GM21717 (cell line): Measurements from ENCODE around the gene NEURL4.
"Not testable (repeated sequence)": the region's sequence is repeated elsewhere in the genome, so short reads cannot be mapped to it uniquely, and the experiment has no call there.

Experiments used
- ATAC-seq: cut with Tn5 transposase; IDR thresholded peaks from one replicate; pipeline ENCODE4 v1.9.1; 2021; ENCODE audit warnings: mild to moderate bottlenecking, moderate library complexity; ENCODE audit not compliant: unreplicated experiment

NEURL4 gene

GRCh38 chr17:7328840-7329373, at the start of gene NEURL4:
NEURL4 (minus strand) TSS chr17:7329335; CDS start chr17:7329312, 23 bp downstream.
- ATAC-seq, result peak; percentile 7

DNA sequence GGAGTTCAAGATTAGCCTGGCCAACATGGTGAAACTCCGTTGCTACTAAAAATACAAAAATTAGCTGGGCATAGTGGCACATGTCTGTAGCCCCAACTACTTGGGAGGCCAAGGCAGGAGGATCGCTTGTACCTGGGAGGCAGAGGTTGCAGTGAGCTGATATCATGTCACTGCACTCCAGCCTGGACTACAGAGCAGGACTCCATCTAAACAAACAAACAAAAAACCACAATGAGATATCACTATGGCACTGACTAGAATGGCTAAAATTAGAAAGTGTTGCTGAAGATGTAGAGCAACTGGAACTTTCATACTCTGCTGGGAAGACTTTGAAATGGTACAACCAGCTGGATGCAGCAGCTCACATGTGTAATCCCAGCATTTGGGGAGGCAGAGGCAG, 45.2 kb upstream of the NEURL4 start:
- no peak for ATAC-seq

- no peak for ATAC-seq
Measured at GRCh38 chr17:7370853-7371252, 41.7 kb upstream of the NEURL4 start.

- no peak for ATAC-seq
Measured at GRCh38 chr17:7369825-7370224, 40.7 kb upstream of the NEURL4 start.

GRCh38 chr17:7368599-7368994, 39.5 kb upstream of the NEURL4 start:
- not testable (repeated sequence) for ATAC-seq

- no peak for ATAC-seq
Measured at GRCh38 chr17:7367918-7368598, 38.9 kb upstream of the NEURL4 start.

GRCh38 chr17:7367083-7367482, 37.9 kb upstream of the NEURL4 start:
- ATAC-seq, result no peak

DNA sequence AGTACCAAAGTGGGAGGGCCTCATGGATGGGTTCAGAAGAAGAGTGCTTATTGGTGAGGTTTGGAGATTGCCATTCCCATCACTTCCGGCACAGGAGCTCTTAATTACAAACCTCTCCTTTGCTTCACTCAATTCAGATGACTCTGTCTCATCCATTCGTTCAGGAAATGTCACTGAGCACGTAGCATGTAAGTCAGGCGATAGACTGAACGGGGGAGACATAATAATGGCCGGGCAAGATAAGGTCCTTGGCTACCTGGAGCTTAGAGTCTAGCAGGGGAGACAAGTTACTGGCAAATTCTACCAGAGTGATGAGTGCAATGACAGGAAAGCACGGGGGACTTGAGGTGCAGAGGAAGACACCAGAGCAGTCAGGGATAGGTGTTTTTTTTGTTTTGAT, 36.8 kb upstream of the NEURL4 start:
- not testable (repeated sequence) for ATAC-seq

DNA sequence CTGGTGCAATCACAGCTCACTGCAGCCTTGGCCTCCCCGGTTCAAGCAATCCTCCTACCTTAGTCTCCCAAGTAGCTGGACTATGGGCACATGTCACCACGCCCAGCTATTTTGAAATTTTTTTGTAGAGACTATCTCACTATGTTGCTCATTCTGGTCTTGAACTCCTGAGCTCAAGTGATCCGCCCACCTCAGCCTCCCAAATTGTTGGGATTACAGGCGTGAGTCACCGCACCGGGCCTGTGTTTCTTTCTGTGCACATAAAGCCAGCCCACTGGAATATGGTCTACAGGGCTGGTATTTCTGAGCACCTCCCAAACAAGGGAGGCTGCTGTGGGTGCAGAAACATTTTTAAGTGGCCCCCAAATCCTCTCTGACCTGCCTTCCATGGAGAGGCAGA, 34.2 kb upstream of the NEURL4 start:
- ATAC-seq, result no peak

- no peak for ATAC-seq
Measured at GRCh38 chr17:7361906-7362305, 32.8 kb upstream of the NEURL4 start.

GRCh38 chr17:7357381-7357780, 28.2 kb upstream of the NEURL4 start:
- ATAC-seq, result no peak

GRCh38 chr17:7356756-7357155, 27.6 kb upstream of the NEURL4 start:
- ATAC-seq, result no peak

- no peak for ATAC-seq
Measured at GRCh38 chr17:7356072-7356549, 27.0 kb upstream of the NEURL4 start.

GRCh38 chr17:7355573-7355972, 26.4 kb upstream of the NEURL4 start:
- no peak for ATAC-seq

GRCh38 chr17:7355053-7355452, 25.9 kb upstream of the NEURL4 start, which contains the start of gene TMEM95:
TMEM95 (plus strand) TSS chr17:7355156; CDS start chr17:7355205, 49 bp downstream.
- no peak for ATAC-seq

GRCh38 chr17:7354262-7354843, 25.2 kb upstream of the NEURL4 start:
- no peak for ATAC-seq

GRCh38 chr17:7352910-7353635, 23.9 kb upstream of the NEURL4 start:
- no peak for ATAC-seq

DNA sequence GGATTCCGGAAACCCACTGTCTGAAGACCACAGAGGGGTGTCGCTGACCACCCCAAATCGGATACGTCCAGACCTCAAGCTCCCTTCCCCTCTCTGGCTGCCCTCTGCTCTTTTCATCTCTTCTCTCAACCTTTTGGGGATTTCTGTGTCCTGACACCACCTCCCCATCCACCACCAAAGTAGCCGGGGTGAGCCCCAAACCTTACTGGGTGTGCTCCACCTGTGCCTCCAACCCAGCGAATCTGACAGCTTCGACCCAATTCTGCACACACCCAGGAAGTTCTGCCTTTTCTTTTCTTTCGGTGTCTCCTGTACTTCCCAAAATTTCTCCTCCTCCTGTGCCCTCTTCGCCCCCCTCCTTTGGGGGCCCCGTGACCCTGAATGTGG, 23.4 kb upstream of the NEURL4 start:
- ATAC-seq, result no peak

GRCh38 chr17:7351665-7352502, 22.7 kb upstream of the NEURL4 start, which contains the start of gene KCTD11:
KCTD11 (plus strand) TSS chr17:7352162.
- no peak for ATAC-seq

GRCh38 chr17:7348478-7349242, 19.5 kb upstream of the NEURL4 start:
- ATAC-seq, result no peak
